Esophagus muscularis mucosa (tissue), 4 donors: ENCODE data around the gene PRR15L. TPM values are rescaled to one million over a fixed set of nuclear protein-coding genes. Genes with fewer than 3 reads are reported as not detected.
"Not testable (repeated sequence)": the region's sequence is repeated elsewhere in the genome, so short reads cannot be mapped to it uniquely, and the experiment has no call there.

ENCODE experiments used
- DNase-seq: peaks from one replicate; pipeline ENCODE4 v3.0.0-alpha.2; 2017; ENCODE audit errors: extremely low spot score
- H3K27ac ChIP-seq, 4 donors: fragments of 200-600 bp; sonication (generic); replicated peaks in 1 of 4; 1 replicate in 3 of 4; 2 replicates in 1 of 4; pipeline ENCODE4 v1.5.1; 2016 to 2019; ENCODE audit warnings: mild to moderate bottlenecking in 1 of 4
- H3K27me3 ChIP-seq, 4 donors: fragments of 200-600 bp; sonication (generic); one replicate each; pipeline versions ENCODE4 v1.5.1 to v1.6.0; 2016 to 2019
- H3K36me3 ChIP-seq, 4 donors: fragments of 200-600 bp; sonication (generic); one replicate each; pipeline ENCODE4 v1.5.1; 2016 to 2019
- H3K4me1 ChIP-seq, 4 donors: fragments of 200-600 bp; sonication (generic); one replicate each; pipeline ENCODE4 v1.5.1; 2016 to 2019
- H3K4me3 ChIP-seq, 4 donors: fragments of 200-600 bp; sonication (generic); 1 replicate in 2 of 4; 2 replicates in 2 of 4; pipeline ENCODE4 v1.5.1; 2016 to 2019; ENCODE audit warnings: mild to moderate bottlenecking in 4 of 4, moderate library complexity in 1 of 4
- H3K9me3 ChIP-seq, 4 donors: fragments of 200-600 bp; sonication (generic); 1 replicate in 3 of 4; 2 replicates in 1 of 4; pipeline ENCODE4 v1.5.1; 2016 to 2019
- EP300 ChIP-seq: sonication (generic); formaldehyde crosslinking; IDR thresholded peaks from one replicate; pipeline ENCODE4 v1.6.1; 2017; ENCODE audit warnings: antibody characterized with exemption
- POLR2A ChIP-seq: fragments of 450-650 bp; IDR thresholded peaks from one replicate; pipeline ENCODE4 v1.6.1; 2017; ENCODE audit warnings: antibody characterized with exemption, moderate library complexity, mild to moderate bottlenecking, low read depth
- POLR2AphosphoS5 ChIP-seq, 2 donors: sonication (generic); formaldehyde crosslinking; IDR thresholded peaks; one replicate each; pipeline ENCODE4 v1.6.1; 2017; ENCODE audit warnings: antibody characterized with exemption in 2 of 2
- WGBS: methylation state at CpG from one replicate; pipeline ENCODE4 v1.1.5; 2018; 5-methylcytosine and 5-hydroxymethylcytosine counted together
- intact Hi-C: fragments of 100-400 bp; cut with DNase I; formaldehyde crosslinking; loops from one replicate; pipeline ENCODE4 v1.15.1; 2023
- total RNA-seq, 4 donors: library from RNA; depleted of rRNA; stranded (reverse); fragments of >200 nt; gene quantifications; one replicate each; pipeline versions ENCODE4 v1.1.0 to v1.2.1, GENCODE V29; 2016
- TF ChIP-seq, protein P1 (sequence below), 3 experiments: fragments of 200-600 bp in 2 of 3; fragments of 450-650 bp in 1 of 3; sonication (generic) in 2 of 3; IDR thresholded peaks; one replicate each; pipeline ENCODE4 v1.5.1; 2017 to 2019; ENCODE audit warnings: antibody characterized with exemption in 3 of 3, mild to moderate bottlenecking in 2 of 3, moderate library complexity in 1 of 3

Gene PRR15L
- total RNA-seq, 4 donors from 2014 or later = not detected

DNA sequence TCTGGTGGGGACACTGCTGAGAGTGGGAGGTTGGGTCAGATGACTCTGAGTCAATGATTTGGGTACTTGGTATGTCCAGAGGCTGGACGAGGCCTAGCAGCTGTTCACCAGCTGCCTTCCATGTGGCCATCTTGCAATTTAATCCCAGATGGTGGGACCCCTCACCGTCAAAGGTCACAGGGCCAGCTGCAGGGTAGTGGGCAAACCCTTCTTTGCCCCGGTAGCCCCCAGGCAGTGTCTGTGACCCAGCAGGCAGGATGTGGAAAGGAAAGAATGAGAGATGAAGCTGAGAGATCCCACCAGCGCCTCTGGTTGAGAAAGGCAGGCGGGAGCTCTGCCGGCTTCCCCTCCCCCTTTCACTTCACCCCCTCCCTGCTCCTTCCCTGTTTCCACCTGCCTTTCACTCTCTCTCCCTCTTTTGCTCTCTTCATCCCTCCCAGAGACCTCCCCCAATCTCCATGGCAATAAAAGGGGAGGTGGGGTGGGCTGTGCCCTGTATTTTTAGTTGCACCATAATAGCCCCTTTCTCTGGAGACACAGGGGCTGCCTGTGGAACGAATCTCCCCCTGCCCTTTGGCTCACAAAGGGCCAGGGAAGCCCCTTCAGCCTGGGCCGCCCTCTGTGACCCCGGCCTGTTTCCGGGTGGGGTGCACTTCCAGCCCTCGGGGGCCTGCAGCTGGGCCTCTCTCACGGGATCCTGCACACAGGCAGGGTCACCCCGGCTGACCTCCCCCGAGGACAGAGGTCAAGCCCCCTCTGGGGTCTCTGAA, 33.5 kb upstream of the PRR15L start:
- H3K4me1 ChIP-seq = peaks cover 0 to 13% (median 12%) of the 10 kb centered on the region in 4 donors
- H3K36me3 ChIP-seq = no peaks in the 10 kb centered on the region
- intact Hi-C loops = no loop called here
- no peak for DNase-seq
- no peaks in the 10 kb centered on the region for H3K9me3 ChIP-seq
- H3K4me3 ChIP-seq = no peak overlapping the region
- 47% methylated on average over 6 of the region's 14 CpGs for WGBS
- H3K27me3 ChIP-seq = peaks cover 0 to 17% (median 0%) of the 10 kb centered on the region in 4 donors
- no peak overlapping the region for H3K27ac ChIP-seq
- TF ChIP-seq POLR2AphosphoS5 (IDR thresholded peaks at IDR 0.05) = no peak

DNA sequence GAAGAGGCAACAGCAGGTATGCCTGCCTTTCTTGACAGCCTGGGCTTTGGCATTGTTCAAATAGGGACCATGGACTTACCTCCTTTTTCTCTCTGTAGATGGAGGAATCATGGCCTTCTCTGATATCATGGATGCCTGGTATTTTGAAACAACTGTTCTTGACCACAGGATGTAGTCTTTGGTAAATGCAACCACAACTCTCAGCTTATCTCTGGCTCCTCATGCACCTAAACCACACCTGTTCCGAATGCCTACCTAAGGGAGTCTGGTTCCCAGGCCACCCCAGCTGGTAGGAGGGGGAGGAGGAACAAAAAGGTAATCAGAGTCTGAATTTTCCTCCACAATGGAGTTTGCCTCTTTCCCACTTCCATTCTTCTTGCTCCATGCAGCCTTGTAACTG, 32.0 kb upstream of the PRR15L start:
- TF ChIP-seq EP300 (no peak), POLR2AphosphoS5 (IDR thresholded peaks at IDR 0.05) (no peak), POLR2A (no peak)
- TF ChIP-seq, protein P1, sequence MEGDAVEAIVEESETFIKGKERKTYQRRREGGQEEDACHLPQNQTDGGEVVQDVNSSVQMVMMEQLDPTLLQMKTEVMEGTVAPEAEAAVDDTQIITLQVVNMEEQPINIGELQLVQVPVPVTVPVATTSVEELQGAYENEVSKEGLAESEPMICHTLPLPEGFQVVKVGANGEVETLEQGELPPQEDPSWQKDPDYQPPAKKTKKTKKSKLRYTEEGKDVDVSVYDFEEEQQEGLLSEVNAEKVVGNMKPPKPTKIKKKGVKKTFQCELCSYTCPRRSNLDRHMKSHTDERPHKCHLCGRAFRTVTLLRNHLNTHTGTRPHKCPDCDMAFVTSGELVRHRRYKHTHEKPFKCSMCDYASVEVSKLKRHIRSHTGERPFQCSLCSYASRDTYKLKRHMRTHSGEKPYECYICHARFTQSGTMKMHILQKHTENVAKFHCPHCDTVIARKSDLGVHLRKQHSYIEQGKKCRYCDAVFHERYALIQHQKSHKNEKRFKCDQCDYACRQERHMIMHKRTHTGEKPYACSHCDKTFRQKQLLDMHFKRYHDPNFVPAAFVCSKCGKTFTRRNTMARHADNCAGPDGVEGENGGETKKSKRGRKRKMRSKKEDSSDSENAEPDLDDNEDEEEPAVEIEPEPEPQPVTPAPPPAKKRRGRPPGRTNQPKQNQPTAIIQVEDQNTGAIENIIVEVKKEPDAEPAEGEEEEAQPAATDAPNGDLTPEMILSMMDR (IDR thresholded peaks at IDR 0.05) = no peak
- Histone ChIP-seq H3K27ac (no peak overlapping the region), H3K27me3 (peaks cover 0 to 2% (median 0%) of the 10 kb centered on the region in 4 donors), H3K36me3 (no peaks in the 10 kb centered on the region), H3K4me3 (no peak overlapping the region), H3K4me1 (peaks cover 0 to 13% (median 12%) of the 10 kb centered on the region in 4 donors), H3K9me3 (no peaks in the 10 kb centered on the region)
- intact Hi-C loops = no loop called here
- no peak for DNase-seq
- 100% methylated on average over 1 of the region's 1 CpG for WGBS

DNA sequence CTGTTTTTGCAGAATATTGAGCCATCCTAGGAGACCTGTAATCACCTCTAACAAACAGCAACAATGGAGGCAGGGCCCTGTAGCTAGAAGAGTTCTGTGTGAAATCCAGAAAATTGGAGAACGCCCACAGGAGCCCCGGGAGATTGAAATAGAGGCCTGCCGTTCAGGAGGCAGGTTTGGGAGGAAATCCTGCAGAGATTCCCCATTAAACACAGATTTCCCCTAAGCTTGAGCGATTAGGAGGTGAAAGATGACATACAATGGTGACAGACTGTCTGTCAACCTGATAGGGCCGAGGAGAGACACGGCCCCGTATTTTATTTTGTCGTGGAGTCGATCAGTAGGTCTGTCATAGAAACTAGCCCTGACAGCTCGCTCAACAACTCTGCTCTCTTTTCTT, 31.5 kb upstream of the PRR15L start:
- Histone ChIP-seq H3K9me3 (no peaks in the 10 kb centered on the region), H3K27me3 (no peaks in the 10 kb centered on the region), H3K4me3 (no peak overlapping the region), H3K36me3 (peaks cover 0 to 1% (median 0%) of the 10 kb centered on the region in 4 donors), H3K4me1 (peaks cover 0 to 13% (median 12%) of the 10 kb centered on the region in 4 donors), H3K27ac (no peak overlapping the region)
- TF ChIP-seq POLR2AphosphoS5 (IDR thresholded peaks at IDR 0.05) (no peak), POLR2A (no peak), EP300 (no peak)
- TF ChIP-seq, protein P1 (IDR thresholded peaks at IDR 0.05) = no peak
- intact Hi-C loops = no loop called here
- 83% methylated on average over 10 of the region's 10 CpGs for WGBS
- DNase-seq = no peak

DNA sequence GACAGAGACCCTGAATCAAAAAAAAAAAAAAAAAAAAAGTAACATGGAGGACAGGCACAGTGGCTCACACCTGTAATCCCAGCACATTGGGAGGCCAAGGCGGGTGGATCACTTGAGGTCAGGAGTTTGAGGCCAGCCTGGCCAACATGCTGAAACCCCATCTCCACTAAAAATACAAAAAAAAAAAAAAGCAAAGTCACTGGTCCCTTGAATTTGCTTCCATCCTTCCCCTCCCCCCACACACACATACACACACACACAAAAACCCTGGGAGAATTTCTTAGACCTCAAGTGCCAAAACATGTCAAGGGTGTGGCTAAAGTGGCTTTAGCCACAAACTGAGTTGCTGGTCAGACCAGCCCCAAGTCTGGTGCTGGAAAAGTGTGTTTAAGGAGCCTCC, 30.8 kb upstream of the PRR15L start:
- H3K4me3 ChIP-seq, H3K36me3 ChIP-seq, intact Hi-C loops, H3K27ac ChIP-seq, H3K27me3 ChIP-seq, DNase-seq, H3K9me3 ChIP-seq: not testable (repeated sequence)
- peaks cover 0 to 13% (median 12%) of the 10 kb centered on the region in 4 donors for H3K4me1 ChIP-seq
- WGBS = 96% methylated on average over 1 of the region's 1 CpG

DNA sequence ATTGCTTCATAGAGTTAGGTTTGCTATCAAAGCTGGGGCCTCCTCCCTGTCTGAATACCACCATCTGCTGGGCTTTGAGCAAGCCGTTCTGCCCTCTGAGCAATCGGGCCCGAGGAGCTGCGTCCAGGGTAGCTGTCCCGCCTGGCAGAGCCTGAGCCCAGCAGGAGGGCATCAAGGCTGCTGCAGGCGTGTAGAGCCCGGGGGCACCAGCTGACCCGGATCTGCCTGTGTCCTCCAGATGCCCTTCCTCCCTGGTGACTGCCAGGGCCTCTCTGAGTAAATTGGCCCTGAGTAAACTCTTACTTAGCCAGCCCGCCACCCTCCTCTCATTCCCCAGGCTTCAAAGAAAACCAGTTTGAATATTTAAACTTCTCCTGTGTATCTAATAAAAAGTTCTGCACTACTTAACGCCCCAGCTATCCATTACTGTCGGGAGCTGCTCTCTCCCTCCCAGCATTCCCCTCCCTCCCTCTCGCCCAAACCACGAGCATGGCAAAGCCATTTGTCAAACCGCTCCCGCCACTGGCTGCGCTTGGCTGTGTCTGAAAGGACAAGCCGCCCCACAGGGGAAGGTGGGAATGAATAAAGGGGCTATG, 29.7 kb upstream of the PRR15L start:
- no peak for DNase-seq
- H3K36me3 ChIP-seq = peaks cover 0 to 17% (median 12%) of the 10 kb centered on the region in 4 donors
- intact Hi-C loops = no loop called here
- TF ChIP-seq POLR2A = no peak
- TF ChIP-seq EP300 = no peak
- TF ChIP-seq POLR2AphosphoS5 (IDR thresholded peaks at IDR 0.05) = no peak
- TF ChIP-seq, protein P1 (IDR thresholded peaks at IDR 0.05) = no peak
- H3K4me1 ChIP-seq = peaks cover 0 to 13% (median 12%) of the 10 kb centered on the region in 4 donors
- no peak overlapping the region for H3K4me3 ChIP-seq
- 35% methylated on average over 11 of the region's 17 CpGs for WGBS
- peak overlapping the region; percentile 52 to 68 (median 60) for H3K27ac ChIP-seq
- no peaks in the 10 kb centered on the region for H3K27me3 ChIP-seq
- no peaks in the 10 kb centered on the region for H3K9me3 ChIP-seq
